GM23248 (cell line): ENCODE measurements around the gene OLA1.

Experiments
- EZH2 ChIP-seq: fragments of 200-600 bp; sonication (generic); IDR thresholded peaks from 2 replicates; pipeline ENCODE4 v1.6.1; 2018; ENCODE audit warnings: antibody characterized with exemption, mild to moderate bottlenecking; ENCODE audit not compliant: insufficient read depth, poor library complexity, severe bottlenecking
- EZH2phosphoT487 ChIP-seq: fragments of 200-600 bp; sonication (generic); IDR thresholded peaks from 2 replicates; pipeline ENCODE4 v1.6.1; 2018; ENCODE audit warnings: antibody characterized with exemption, moderate library complexity, mild to moderate bottlenecking, low read depth; ENCODE audit not compliant: insufficient read depth

DNA sequence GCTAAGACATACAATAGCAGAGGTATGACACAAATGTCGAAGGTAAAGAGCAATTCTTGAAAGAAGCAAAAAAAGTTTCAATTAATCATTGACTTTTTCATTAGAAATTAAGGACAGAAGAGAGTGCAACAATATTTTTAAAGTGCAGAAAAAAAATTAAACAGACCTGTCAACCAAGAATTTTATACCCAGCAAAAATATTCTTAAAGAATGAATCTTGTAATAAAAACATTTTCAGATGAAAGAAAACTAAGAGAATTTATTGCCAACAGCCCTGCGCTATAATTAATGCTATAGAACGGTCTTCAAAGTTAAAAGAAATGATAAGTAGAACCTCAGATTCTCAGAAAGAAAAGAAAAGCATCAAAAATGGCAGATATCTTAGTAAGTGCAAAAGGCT lies 79.0 kb downstream of the OLA1 start:
- no peak for TF ChIP-seq EZH2phosphoT487
- no peak for TF ChIP-seq EZH2
